GM18870 (cell line): ENCODE measurements around the gene EHD2.
"Not testable (repeated sequence)": the region's sequence is repeated elsewhere in the genome, so short reads cannot be mapped to it uniquely, and the experiment has no call there.

Experiments used
- ATAC-seq: cut with Tn5 transposase; IDR thresholded peaks from one replicate; pipeline ENCODE4 v1.9.1; 2021; ENCODE audit warnings: moderate library complexity; ENCODE audit not compliant: unreplicated experiment

Gene EHD2

DNA sequence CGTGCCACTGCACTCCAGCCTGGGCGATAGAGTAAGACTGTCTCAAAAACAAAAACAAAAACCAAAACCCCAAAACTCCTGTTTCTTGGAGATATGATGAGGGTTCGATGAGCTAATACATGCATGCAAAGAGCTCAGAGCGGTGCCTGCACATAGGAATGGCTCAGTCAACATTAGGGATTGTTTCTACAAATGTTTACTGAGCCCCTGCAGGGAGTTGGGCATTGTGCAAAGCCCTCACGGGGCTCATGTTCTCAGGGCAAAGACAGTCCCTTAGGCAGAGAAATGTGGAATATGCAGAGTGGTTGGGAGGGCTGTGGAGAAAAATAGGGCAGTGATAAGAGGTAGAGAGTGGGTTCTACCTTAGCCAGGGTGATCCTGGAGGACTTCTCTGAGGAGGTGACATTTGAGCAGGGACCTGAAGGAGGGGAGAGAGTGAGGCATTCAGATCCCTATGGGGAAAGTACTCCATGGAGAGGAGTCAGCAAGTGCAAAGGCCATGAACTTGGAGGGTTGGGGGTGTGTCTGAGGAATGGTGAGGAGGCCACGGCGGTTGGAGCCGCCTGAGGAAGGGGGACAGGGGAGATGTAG lies 1.5 kb upstream of the EHD2 start:
- ATAC-seq: no peak

DNA sequence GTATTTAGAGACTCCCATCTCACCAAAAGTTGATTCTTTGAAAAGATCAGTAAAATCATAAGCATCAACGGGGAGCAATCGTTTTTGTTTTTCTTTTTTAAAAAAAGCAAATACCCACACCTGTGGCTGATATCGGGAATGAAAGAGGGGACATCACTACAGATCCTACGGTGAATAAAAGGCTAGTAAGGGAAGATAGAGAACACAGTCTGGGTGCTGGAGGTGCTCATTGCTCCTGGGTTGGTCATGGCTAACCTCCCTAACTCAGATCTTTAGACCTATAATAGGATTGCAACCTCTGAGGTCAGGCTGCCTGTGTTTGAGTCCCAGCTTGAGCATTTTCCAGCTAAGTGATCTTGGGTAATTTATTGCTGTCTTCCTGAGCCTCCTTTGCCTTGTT lies 1.1 kb downstream of the EHD2 start:
- ATAC-seq: no peak

DNA sequence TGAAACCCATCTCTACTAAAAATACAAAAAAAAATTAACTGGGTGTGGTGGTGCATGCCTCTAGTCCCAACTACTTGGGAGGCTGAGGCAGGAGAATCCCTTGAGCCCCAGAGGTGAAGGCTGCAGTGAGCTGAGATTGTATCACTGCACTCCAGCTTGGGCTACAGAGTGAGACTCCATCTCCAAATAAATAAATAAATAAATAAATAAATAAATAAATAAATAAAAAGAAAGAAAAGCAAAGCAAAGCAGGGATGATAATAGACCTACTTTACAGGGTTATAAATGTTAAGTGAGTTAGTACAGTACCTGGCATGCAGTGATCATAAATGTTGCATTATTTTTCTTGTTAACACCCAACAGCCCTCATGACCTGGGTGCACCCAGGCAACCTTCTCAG lies 1.6 kb downstream of the EHD2 start:
- not testable (repeated sequence) for ATAC-seq

DNA sequence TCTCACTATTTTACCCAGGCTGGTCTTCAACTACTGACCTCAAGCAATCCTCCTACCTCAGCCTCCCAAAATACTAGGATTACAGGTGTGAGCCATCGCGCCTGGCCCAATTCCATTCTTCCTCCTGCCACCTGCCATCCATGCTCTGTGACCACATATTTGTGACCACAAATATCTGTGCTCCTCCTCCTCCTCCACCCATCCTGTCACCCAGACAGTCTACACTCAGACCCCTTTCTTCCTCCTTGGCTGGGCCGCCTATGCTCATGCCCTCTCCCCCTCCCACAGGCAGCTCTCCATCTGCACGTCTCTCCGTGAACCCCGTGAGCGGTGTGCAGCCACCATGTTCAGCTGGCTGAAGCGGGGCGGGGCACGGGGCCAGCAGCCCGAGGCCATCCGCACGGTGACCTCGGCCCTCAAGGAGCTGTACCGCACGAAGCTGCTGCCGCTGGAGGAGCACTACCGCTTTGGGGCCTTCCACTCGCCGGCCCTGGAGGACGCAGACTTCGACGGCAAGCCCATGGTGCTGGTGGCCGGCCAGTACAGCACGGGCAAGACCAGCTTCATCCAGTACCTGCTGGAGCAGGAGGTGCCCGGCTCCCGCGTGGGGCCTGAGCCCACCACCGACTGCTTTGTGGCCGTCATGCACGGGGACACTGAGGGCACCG lies 3.2 kb downstream of the EHD2 start:
- no peak for ATAC-seq

DNA sequence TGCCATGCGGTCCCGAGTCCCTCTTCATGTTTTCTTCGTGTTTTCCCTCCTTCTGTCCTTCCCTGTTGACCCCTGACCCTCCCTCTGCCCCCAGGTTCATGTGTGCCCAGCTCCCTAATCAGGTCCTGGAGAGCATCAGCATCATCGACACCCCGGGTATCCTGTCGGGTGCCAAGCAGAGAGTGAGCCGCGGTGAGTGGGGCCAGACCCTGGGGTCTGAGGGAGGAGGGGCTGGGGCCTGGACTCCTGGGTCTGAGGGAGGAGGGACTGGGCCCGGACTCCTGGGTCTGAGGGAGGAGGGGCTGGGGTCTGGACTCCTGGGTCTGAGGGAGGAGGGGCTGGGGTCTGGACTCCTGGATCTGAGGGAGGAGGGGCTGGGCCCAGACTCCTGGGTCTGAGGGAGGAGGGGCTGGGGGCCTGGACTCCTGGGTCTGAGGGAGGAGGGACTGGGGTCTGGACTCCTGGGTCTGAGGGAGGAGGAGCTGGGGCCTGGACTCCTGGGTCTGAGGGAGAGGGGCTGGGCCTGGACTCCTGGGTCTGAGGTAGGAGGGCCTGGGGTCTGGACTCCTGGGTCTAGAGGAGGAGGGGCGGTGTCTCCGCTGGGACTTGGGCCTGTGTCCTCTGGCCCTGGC lies 5.3 kb downstream of the EHD2 start:
- not testable (repeated sequence) for ATAC-seq

DNA sequence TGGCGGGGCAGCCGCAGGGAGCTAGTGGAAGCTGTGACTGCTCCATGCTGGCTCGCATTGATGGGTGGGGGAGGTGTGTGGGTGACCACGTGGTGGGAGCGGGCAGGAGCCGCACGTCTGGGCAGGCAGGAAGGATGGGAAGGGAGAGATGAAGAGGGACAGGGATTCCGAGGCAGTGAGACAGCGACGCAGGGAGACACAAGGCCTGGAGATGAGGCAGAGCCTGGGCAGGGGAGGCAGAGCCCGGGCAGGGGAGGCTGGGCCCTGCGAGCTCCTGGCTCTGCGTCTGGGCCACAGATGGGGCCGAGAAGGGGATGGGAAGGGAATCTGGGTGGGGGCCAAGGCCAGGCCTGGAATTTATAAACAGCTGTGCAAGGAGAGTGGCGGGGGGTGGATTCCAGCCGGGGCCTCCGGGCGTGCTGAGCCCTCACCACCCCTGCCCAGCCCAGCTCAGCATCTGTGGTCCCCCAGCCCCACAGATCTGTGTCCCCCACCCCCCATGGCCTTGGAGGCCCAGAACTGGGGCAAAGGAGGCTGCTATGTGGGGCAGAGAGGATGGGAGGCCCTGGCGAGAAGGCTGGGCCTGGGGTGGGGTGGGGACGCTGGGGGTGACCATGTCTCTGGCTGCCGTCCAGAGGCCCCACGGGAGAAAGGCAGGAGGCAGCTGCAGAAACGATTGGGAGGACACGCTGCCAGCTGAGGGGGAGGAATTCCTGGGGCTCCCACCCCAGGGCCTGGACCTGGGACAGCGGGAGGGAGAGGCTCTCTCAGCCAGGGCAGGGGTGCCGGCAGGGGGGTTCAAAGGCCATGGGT lies 6.0 kb downstream of the EHD2 start:
- ATAC-seq: no peak

DNA sequence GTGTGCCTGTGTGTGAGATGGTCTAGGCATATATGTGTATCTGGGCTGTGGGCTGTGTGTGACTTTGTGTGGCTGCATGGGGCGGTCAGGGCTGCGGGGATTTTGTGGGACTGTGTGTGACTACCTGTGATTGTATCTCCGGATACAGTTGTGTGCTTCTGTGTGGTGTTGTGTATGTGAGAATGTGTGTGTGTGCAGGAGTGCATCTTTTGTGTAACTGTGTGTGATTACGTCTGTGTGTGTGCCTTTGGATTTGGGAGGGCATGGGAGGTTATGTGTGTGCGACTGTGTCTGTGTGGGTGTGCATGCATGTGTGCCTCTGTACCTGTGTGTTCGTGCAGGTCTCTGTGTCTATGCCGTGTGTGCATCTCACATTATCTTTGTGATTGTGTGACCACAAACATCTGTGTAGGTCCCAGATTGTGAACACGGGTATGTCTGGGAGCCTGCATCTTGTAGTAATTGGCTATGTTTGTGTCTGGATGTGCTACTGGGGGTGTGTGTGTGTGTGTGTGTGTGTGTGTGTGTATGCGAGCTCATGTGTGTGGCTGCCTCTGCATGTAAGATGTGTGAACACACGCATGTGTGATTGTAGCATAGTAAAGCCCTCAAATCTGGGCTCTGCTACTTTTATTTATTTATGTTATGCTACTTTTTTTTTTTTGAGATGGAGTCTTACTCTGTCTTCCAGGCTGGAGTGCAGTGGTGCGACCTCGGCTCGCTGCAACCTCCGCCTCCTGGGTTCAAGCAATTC lies 7.6 kb downstream of the EHD2 start:
- no peak for ATAC-seq

DNA sequence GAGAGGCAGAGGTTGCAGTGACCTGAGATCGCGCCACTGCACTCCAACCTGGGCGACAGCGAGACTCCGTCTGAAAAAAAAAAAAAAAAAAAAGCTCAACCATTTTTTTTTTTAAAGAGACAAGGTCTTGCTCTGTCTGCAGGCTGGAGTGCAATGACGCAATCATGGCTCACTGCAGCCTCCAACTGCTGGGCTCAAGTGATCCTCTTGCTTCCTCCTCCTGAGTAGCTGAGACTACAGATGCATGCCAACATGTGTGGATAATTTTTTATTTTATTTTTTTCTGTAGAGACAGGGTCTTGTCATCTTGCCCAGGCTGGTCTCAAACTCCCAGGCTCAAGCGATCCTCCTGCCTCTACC lies 10.3 kb downstream of the EHD2 start:
- no peak for ATAC-seq

DNA sequence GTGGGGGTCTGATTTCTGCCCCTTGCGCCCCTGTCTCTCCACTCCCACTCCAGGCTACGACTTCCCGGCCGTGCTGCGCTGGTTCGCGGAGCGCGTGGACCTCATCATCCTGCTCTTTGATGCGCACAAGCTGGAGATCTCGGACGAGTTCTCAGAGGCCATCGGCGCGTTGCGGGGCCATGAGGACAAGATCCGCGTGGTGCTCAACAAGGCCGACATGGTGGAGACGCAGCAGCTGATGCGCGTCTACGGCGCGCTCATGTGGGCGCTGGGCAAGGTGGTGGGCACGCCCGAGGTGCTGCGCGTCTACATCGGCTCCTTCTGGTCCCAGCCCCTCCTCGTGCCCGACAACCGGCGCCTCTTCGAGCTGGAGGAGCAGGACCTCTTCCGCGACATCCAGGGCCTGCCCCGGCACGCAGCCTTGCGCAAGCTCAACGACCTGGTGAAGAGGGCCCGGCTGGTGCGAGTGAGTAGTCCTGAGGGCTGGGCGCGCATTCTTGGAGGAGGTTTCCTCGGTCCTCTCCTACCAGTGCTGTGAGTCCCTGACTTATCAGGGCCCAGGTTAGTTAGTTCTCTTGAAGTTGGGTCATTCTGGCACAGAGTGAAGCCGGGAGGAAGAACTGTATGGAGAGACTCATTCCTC lies 12.7 kb downstream of the EHD2 start:
- no peak for ATAC-seq

DNA sequence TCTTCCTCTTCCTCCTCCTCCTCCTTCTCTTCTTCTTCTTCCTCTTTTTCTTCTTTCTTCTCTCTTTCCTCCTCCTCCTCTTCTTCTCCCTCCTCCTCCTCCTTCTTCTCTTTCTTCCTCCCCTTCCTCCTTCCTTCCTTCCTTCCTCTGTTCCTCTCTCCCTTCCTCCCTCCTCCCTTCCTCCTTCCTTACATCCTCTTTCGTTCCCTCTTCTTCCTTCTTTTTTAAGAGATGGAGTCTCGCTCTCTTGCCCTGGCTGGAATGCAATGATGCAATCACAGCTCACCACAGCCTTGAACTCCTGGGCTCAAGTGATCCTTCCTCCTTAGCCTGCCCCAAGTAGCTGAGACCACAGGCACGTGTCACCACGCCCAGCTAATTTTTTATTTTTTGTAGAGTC lies 13.2 kb downstream of the EHD2 start:
- ATAC-seq: no peak

DNA sequence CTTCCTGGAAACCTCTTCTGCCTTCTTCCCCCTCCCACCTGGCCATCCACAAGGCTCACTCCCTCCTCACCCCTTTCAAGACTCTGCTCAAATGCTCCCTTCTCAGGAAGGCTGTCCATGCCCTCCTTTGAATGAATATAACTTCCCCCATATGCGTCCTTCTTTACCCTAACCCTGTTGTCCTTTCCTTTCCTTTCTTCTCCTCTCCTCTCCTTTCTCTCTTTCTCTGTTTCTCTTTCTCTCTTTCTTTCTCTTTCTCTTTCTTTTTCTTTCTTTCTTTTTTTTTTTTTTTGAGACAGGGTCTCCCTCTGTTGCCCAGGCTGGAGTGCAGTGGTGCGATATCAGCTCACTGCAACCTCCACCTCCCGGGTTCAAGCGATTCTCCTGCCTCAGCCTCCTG lies 15.1 kb downstream of the EHD2 start:
- not testable (repeated sequence) for ATAC-seq

DNA sequence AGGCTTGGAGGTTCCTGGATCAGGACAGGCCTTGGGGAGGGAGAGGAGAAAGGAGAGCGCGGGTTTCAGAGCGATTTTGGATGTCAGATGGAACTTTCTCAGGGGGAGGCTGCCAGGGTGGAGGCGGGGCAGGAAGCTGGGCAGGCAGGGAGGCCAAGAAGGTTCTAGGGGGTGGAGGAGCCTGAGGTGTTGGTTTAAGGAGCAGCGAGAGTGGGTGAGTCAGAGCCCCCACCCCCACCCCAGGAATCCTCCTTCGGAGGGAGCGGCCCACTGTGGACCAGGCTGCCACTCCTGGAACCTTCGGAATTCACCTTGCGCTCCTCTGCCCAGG lies 16.2 kb downstream of the EHD2 start:
- no peak for ATAC-seq

DNA sequence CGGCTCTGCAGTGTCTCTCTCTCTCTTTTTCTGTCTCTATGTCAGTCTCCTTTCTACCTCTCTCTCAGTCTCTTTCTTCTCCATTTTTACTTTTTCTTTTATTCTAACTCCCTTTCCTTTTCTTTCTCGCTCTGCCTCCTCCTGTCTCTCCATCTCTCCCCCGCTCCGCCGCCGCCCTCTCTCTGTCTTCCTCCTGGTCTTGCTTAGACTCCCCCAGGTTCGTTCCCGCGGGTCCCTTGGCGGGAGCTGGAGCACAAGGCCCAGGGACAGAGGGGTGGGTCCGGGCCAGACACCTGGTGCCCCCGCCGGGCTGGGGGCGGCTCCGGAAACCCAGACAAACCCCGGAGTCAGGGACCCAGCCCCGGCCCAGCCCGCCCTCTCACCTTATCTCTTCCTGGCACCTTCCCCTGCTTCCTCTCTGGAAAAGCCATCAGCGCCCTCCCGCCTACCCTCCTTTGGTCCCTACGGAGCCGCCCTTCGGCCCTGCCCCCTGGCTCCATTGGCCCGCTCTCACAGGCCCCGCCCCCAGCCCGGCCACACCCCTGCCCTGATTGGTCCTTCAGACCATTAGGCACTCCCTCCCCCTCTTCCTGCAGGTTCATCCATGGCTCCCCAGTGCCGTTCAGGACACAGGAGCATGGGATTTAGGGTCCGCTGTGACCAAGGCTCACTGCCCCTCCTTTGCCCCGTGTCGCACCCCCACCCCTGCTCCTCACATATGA lies 16.7 kb downstream of the EHD2 start:
- ATAC-seq: no peak

DNA sequence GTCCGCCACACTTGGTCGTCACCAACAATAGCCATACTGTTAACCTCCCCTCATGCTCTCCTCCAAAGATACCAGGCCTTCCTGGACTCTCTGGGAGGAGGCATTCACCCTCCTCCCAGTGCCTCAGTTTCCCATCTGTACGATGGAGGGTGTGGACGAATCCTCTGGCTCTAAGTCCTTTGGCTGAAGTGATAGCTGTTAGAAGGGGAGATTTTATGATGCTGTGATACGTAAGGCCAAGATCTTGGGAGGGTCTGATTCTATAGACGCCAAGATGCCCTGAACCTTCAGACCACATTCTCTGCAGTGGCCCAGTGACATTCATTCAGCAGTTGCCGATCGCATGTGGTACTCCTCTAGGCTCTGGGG lies 17.3 kb downstream of the EHD2 start:
- no peak for ATAC-seq

DNA sequence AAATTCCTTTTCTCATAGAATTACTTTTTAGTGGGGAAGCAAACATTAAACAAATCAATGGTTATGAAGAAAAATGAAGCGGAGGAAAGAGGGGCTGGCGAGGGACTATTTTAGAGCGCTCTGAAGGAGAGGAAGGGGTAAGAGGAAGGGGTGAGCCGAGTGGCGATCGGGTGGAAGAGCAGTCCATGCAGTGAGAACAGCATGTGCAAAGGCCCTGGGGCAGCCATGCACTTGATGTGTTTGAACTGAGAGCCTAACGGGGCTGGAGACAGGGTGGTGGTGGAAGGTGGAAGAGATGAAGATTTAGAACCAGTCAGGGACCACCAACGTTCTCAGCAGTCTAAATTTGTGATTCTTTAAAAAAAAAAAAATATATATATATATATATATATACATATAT lies 17.7 kb downstream of the EHD2 start:
- no peak for ATAC-seq

DNA sequence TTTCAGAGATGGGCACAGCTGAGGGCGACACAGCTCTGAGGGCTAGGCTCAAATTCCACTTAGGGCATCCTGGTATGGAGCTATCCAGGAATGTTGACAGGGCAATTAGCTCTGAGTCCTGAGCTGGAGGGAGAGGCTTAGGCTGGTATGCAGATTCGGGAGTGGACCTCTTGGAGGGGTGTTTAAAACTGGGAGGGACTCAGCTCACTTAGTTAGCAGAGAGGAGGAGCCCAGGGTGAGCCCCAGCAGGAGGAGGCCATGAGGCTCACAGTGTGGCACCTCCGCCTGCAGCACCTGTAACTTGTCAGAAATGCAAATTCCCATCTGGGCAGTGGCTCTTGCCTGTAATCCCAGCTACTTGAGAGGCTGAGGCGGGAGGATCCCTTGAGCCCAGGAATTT lies 21.9 kb downstream of the EHD2 start:
- ATAC-seq: no peak

DNA sequence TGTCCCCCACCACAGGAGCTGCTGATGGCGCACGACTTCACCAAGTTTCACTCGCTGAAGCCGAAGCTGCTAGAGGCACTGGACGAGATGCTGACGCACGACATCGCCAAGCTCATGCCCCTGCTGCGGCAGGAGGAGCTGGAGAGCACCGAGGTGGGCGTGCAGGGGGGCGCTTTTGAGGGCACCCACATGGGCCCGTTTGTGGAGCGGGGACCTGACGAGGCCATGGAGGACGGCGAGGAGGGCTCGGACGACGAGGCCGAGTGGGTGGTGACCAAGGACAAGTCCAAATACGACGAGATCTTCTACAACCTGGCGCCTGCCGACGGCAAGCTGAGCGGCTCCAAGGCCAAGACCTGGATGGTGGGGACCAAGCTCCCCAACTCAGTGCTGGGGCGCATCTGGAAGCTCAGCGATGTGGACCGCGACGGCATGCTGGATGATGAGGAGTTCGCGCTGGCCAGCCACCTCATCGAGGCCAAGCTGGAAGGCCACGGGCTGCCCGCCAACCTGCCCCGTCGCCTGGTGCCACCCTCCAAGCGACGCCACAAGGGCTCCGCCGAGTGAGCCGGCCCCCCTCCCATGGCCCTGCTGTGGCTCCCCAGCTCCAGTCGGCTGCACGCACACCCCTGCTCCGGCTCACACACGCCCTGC lies 27.8 kb downstream of the EHD2 start:
- no peak for ATAC-seq

DNA sequence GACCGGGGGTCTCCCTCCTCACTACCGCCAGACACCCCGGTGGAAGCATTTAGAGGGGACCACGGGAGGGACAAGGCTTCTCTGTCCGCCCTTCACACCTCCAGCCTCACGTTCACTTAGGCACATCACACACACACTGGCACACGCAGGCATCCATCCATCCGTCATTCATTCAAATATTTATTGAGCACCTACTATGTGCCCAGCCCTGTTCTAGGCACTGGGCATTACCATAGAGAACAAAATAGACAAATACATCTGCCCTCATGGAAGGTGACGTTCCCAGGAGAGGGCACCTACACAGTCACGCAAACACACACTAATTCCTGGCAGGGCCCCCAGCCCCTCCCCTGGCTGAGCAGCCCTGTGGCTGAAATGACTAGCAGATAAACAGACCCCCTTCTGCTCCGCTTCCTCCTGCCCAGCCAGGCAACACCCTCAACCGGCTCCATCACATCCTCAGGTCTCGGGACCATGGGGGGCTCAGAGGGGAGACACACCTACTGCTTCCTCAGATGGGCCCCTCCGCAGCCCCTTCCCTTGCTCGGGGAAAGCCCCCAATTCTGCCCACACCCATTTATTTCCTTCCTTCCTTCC lies 28.4 kb downstream of the EHD2 start:
- ATAC-seq: no peak

DNA sequence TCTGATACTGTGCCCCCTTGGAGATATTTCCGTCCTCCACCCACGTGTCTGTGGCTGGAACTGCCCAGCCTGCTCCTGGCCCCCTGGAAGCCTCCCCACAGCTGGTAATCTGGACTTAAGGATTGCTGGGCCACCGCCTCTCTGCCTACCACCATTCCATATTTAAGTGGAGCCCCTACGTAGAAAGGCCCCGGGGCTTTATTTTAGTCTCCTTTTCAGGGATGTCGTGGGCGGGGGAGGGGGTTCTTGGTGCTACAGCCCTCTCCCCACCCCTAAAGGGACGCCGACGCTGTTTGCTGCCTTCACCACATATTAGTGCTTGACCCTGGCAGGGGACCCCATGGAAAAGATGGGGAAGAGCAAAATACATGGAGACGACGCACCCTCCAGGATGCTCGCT lies 29.4 kb downstream of the EHD2 start:
- no peak for ATAC-seq
